ENCODE data around the gene TPPP. TPM values are rescaled to one million over a fixed set of nuclear protein-coding genes. Genes with fewer than 3 reads are reported as not detected.

TPPP gene
- total RNA-seq, 2 experiments from 2014 or later, result 0.18 to 0.20 TPM

- no peak for ATAC-seq
- H3K27ac Mint-ChIP-seq, result no peak overlapping the region
- H3K27me3 Mint-ChIP-seq, result no peaks in the 10 kb centered on the region
- ChIA-PET POLR2A (no interaction called here), CTCF (no interaction called here)
- H3K36me3 Mint-ChIP-seq (ENCODE audit: low read depth), result peaks cover 40% of the 10 kb centered on the region
- H3K9me3 Mint-ChIP-seq, result peaks cover 4% of the 10 kb centered on the region
- TF ChIP-seq, protein P1, sequence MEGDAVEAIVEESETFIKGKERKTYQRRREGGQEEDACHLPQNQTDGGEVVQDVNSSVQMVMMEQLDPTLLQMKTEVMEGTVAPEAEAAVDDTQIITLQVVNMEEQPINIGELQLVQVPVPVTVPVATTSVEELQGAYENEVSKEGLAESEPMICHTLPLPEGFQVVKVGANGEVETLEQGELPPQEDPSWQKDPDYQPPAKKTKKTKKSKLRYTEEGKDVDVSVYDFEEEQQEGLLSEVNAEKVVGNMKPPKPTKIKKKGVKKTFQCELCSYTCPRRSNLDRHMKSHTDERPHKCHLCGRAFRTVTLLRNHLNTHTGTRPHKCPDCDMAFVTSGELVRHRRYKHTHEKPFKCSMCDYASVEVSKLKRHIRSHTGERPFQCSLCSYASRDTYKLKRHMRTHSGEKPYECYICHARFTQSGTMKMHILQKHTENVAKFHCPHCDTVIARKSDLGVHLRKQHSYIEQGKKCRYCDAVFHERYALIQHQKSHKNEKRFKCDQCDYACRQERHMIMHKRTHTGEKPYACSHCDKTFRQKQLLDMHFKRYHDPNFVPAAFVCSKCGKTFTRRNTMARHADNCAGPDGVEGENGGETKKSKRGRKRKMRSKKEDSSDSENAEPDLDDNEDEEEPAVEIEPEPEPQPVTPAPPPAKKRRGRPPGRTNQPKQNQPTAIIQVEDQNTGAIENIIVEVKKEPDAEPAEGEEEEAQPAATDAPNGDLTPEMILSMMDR (IDR thresholded peaks at IDR 0.05), result no peak
- intact Hi-C loops (cut with micrococcal nuclease), result loop anchor here (10.0 kb wide), 1 partner anchor 164 kb away; no protein-coding TSS in a partner anchor
- DNase-seq, result no peak
- no peak overlapping the region for H3K4me3 Mint-ChIP-seq
- peaks cover 25% of the 10 kb centered on the region for H3K4me1 Mint-ChIP-seq (ENCODE audit: low read depth)
Measured at GRCh38 chr5:618450-618849, 74.7 kb downstream of the TPPP start.

- Mint-ChIP-seq H3K36me3 (ENCODE audit: low read depth) (peaks cover 43% of the 10 kb centered on the region), H3K27me3 (no peaks in the 10 kb centered on the region), H3K27ac (no peak overlapping the region), H3K4me1 (ENCODE audit: low read depth) (peaks cover 27% of the 10 kb centered on the region), H3K4me3 (no peak overlapping the region), H3K9me3 (peaks cover 6% of the 10 kb centered on the region)
- CTCF ChIA-PET, result no interaction called here
- intact Hi-C loops (cut with micrococcal nuclease), result loop anchor here (10.0 kb wide), 1 partner anchor 163 kb away; no protein-coding TSS in a partner anchor
- POLR2A ChIA-PET, result no interaction called here
- ATAC-seq (no peak), DNase-seq (no peak)
- TF ChIP-seq, protein P1 (IDR thresholded peaks at IDR 0.05), result no peak
Measured at GRCh38 chr5:617896-618295, 75.3 kb downstream of the TPPP start.

- Mint-ChIP-seq H3K27ac (no peak overlapping the region), H3K36me3 (ENCODE audit: low read depth) (peaks cover 44% of the 10 kb centered on the region)
Measured at GRCh38 chr5:616484-617039, 76.6 kb downstream of the TPPP start.

DNA sequence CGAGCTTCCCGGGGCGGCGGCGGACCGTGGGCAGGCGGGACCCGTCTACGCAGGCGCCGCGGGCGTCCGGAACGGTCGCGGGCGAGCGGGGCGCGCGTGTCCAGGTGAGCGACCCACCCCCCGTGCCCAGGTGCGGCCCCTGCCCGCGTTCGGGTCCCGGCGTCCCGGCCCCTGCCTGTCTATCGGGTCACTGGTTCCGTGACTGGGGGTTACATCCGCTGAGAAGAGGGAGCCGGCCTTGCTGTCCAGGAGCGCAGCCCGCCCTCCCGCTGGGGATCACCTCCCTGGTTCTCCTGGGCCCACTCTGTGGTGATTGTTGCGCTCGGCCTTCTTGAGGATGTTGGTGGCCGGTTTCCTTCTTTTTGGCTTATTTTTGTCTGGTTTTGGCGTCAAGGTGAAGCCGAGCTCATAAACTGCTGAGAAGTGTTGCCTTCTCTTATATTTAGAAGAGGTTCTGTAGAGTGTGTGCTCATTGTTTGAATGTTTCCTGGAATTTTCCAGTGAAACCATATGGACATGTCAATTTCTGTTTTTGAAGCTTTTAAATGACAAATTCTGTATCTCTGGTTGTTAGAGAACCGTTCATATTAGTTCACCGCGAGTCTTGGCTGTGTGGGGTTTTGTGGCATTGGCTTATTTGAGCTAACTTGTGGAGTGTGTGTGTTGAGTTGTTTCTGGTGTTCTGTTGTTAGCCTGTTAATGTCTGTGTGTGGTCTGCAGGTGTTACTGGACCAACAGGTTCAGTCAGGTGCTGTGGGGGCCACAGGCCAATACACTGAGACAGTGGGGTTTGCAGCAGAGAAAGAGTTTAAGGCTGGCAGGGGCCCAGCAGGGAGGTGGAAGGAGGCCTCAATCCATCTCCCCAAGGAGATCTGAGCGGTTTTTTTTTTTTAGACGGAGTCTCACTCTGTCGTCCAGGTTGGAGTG, 80.4 kb downstream of the TPPP start:
- TF ChIP-seq, protein P1 (IDR thresholded peaks at IDR 0.05), result no peak
- ChIA-PET POLR2A (interaction anchor here (1.1 to 2.4 kb wide), 7 partner anchors 9 to 141 kb away, joined by 3 to 8 read pairs (median 4); no protein-coding TSS in a partner anchor), CTCF (interaction anchor here (0.7 to 2.0 kb wide), 4 partner anchors 10 to 166 kb away, joined by 3 to 12 read pairs (median 4); no protein-coding TSS in a partner anchor)
- ATAC-seq (peak; percentile 27), DNase-seq (peak; percentile 45)
- Mint-ChIP-seq H3K27me3 (peaks cover 2% of the 10 kb centered on the region), H3K9me3 (peaks cover 8% of the 10 kb centered on the region), H3K36me3 (ENCODE audit: low read depth) (peaks cover 29% of the 10 kb centered on the region), H3K27ac (peak overlapping the region; percentile 83), H3K4me1 (ENCODE audit: low read depth) (peaks cover 42% of the 10 kb centered on the region), H3K4me3 (peak overlapping the region; percentile 80)
- intact Hi-C loops (cut with micrococcal nuclease), result loop anchor here (10.0 kb wide), 1 partner anchor 158 kb away; no protein-coding TSS in a partner anchor

More at GRCh38 chr5:616484-617039, 76.6 kb downstream of the TPPP start:
- DNase-seq, result peak; percentile 20
- ATAC-seq, result no peak
- peaks cover 8% of the 10 kb centered on the region for H3K9me3 Mint-ChIP-seq
- intact Hi-C loops (cut with micrococcal nuclease), result loop anchor here (10.0 kb wide), 1 partner anchor 162 kb away; no protein-coding TSS in a partner anchor
- TF ChIP-seq, protein P1 (IDR thresholded peaks at IDR 0.05), result no peak
- H3K27me3 Mint-ChIP-seq, result no peaks in the 10 kb centered on the region
- H3K4me3 Mint-ChIP-seq, result no peak overlapping the region
- ChIA-PET CTCF (no interaction called here), POLR2A (no interaction called here)
- H3K4me1 Mint-ChIP-seq (ENCODE audit: low read depth), result peaks cover 29% of the 10 kb centered on the region
